ENCODE data around the gene ATP6V0E1.

Gene ATP6V0E1

DNA sequence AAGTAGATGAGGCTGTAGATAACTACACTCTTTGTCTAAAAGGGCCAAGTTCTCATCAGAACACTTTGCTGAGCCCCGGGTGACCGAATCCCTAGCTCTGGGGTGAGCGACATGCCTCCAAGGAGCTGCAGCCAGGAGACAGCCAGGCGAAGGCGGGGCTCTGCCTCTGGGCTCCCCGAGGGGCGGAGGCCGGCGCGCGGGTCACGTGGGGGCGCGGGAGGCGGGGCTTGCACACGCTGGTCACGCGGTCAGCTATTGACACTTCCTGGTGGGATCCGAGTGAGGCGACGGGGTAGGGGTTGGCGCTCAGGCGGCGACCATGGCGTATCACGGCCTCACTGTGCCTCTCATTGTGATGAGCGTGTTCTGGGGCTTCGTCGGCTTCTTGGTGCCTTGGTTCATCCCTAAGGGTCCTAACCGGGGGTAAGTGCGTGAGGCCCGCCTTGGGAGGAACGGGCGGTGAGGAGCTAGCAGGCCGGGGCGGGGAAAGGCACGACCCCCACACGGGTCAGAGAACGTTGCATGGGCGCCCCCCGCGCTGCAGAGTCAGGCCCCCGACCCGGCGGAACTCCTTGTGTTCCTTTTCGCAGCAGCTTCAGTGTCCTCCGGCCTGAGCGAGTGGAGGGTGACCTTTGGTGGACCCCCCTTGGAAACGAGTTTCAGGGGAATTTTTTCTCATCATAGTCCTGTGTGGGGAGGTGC lies at the start of gene ATP6V0E1:
Gene ATP6V0E1, plus strand, starts transcription at position 230 of the 702 bp plus-strand sequence. Its CDS starts 90 bp downstream, at position 320.
- peak; percentile 87 for DNase-seq

- DNase-seq: no peak
Measured at GRCh38 chr5:172935096-172935495, 48.5 kb upstream of the ATP6V0E1 start.

DNA sequence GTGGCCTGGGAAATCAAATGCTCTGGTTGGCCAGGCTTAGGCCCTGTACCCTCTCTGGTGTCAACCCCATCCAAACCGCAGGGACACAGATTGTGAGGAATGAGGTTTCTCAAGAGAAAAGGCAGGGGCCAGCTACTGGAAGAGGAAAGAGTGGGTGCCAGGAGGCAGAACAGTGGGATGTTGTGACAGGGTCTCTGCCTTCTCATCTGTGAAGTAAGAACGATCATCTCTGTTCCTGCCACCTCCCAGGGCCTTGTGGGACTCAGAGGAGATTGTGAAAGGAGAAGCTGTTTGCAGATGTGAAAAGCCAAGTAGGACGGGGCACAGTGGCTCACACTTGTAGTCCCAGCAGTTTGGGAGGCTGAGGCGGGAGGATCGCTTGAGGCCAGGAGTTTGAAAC lies 47.2 kb upstream of the ATP6V0E1 start:
- DNase-seq: peak; percentile 4

GRCh38 chr5:172939071-172939470 lies 44.5 kb upstream of the ATP6V0E1 start:
- no peak for DNase-seq

GRCh38 chr5:172939611-172940267 lies 43.8 kb upstream of the ATP6V0E1 start:
- no peak for DNase-seq

GRCh38 chr5:172940268-172941066 lies 43.1 kb upstream of the ATP6V0E1 start:
- no peak for DNase-seq

- no peak for DNase-seq
Measured at GRCh38 chr5:172941067-172941516, 42.5 kb upstream of the ATP6V0E1 start.

DNA sequence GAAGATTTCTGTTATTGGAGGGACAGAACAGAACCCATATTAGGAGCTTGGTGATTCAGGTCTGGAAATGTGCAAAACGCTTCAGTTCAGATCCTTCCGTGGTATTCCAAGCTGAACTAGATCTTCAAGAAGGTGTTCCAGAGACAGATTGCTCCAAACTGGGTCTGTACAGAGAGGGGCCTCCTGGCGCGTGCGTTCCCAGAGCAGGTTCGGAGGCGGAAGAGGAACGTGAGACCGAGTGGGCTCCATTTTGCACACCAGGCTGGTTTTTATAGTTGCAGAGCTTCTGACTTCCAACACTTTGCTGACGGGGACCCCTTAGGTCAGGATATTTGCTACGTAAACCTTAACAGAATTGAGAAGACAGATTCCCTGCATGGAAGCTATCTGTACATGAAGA lies 41.0 kb upstream of the ATP6V0E1 start:
- DNase-seq: no peak

- DNase-seq: no peak
Measured at GRCh38 chr5:172943283-172943841, 40.2 kb upstream of the ATP6V0E1 start.

DNA sequence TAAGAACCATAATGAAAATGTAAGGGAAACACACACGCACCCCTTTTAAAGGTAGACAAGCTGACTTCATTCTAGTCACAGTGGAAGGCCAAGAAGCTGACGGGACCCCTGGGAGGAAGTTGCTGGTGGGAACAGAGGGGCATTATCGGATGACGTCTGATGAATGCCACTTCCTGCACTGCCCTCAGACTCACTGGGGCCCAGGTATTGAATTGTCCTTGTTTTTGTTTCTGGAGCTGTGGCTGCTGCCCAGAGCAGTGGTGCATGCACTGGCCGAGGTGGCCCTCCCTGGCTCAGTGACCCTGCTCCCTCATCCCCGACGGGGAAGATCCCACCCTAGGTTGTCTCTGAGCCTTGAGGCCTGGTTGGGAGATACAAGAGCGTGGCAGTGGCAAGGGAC lies 39.7 kb upstream of the ATP6V0E1 start:
- no peak for DNase-seq

DNA sequence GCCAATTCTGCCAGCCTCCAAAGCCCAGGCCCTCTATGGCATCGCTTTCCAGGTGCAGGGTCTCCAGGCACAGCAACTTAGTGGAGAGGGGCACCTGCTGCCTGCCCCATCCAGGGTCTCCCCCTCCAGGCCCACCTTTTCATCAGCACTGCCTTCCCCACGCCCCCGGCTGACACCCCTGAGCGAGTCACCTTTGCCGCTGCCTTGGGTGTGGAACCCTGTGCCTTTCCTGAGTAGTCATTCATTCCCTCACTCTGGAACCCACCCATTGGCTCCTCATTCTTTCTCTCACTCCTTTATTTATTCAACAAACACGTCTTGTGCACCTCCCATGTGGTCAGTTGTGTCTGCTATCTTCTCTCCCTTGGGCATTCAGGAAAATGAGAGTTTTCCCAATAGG lies 38.8 kb upstream of the ATP6V0E1 start:
- no peak for DNase-seq

- DNase-seq: no peak
Measured at GRCh38 chr5:172945151-172945550, 38.4 kb upstream of the ATP6V0E1 start.

GRCh38 chr5:172946146-172946545 lies 37.4 kb upstream of the ATP6V0E1 start:
- DNase-seq: no peak

DNA sequence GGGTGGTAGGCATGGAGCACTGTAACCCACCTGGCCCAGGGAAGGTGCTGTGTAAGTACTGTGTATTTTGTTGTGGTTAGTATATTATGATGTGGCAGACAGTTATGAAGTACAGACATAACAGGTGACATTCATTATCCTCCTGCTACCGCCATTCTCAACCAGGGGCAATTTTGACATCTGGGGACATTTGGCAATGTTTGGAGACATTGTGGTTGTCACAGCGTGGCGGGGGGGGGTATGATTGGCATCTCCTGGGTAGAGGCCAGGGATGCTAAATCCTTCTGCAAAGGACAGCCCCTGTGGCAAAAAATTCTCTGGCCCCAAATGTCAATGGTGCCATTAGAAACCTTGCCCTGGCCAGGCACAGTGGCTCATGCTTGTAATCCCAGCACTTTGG lies 34.1 kb upstream of the ATP6V0E1 start:
- DNase-seq: no peak

DNA sequence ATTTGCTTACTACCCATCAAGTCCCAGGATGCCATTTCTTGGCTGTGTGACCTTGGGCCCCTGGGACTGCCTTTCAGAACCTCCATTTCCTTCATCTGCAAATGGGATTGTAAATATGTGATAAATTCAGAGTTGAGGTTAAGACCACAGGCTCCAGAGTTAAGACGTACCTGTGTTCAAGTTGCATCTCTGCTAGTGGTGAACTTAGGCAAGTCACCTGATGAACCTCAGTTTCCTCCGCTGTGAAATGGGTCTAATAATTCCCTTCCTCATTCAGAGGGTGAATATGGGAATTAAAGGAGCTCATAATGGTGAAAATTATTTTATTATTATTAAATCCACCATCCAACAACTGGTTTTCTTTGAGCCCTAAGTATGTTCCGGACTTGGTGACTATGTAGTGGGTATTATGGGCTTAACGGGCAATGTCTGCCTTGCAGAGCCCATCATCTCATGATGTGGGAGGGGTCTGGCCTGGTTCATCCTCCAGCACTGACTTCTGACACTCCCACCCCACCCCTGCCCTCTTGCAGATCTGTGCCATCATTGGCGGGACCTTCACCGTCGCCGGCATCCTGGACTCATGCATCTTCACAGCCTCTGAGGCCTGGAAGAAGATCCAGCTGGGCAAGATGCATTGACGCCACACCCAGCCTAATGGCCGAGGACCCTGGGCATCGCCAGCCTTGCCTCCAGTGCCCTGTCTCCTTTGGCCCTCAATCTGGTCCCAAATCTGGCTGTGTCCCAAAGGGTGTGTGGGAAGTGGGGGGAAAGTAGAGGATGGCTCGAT lies 33.2 kb upstream of the ATP6V0E1 start:
- DNase-seq: no peak

- no peak for DNase-seq
Measured at GRCh38 chr5:172951371-172952033, 32.1 kb upstream of the ATP6V0E1 start.

- DNase-seq: no peak
Measured at GRCh38 chr5:172952034-172952511, 31.5 kb upstream of the ATP6V0E1 start.

- DNase-seq: no peak
Measured at GRCh38 chr5:172953776-172954675, 29.5 kb upstream of the ATP6V0E1 start.

DNA sequence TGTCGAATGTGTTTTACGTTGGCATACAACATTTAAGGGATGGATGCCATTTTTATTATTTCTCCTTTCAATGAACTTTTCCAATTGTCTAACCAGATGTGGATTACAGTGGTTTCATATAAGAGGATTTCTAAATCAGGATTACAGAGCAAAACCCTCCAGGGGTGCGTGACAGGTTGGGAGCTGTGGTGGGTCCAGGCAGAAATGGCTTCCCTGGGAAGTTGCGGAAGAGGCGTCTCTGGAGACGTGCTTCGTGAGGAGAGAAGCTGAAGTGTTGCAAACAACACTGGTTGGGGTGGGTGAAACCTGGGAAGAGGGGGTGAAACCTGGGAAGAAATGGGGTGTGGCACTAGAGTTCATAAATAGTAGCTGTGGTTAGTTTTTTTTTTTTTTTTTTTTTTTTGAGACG lies 28.8 kb upstream of the ATP6V0E1 start:
- DNase-seq: no peak

- DNase-seq: no peak
Measured at GRCh38 chr5:172956228-172956627, 27.3 kb upstream of the ATP6V0E1 start.

- peak; percentile 22 for DNase-seq
Measured at GRCh38 chr5:172956936-172957335, 26.6 kb upstream of the ATP6V0E1 start.
